ENCODE results near the gene MYOCD. TPM values are rescaled to one million over a fixed set of nuclear protein-coding genes. Genes with fewer than 3 reads are reported as not detected.
"Not testable (repeated sequence)": the region's sequence is repeated elsewhere in the genome, so short reads cannot be mapped to it uniquely, and the experiment has no call there.

The MYOCD gene
- total RNA-seq, 1 experiment from 2014 or later = 4.8 TPM

- Histone ChIP-seq H3K4me1 (replicated peaks) (peaks cover 30% of the 10 kb centered on the region), H3K27ac (no peak overlapping the region)
- DNase-seq (ENCODE audit: low read depth in 1 of 2, low spot score in 2 of 2) = no peak
Measured at GRCh38 chr17:12631076-12631475, 34.6 kb upstream of the MYOCD start.

DNA sequence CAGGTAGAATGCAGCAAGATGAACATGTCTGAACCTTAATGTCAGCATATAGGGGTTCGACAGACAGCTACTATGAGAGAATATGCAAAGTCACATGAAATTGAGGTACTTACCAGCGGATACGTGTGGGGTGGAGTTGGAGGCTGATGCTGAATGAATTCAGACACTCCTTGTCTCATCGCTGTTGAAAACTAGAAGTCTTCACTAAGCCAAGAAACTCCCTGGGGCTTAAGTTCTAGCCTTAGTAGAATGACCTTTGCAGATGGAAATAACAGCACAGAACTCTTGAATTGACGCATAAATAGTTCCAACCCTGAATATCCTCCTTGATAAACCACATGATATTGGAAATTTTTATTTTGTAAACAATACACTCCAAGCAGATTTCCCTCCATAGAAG, 32.9 kb upstream of the MYOCD start:
- Histone ChIP-seq H3K36me3 (no peaks in the 10 kb centered on the region), H3K27ac (no peak overlapping the region), H3K27me3 (replicated peaks) (no peaks in the 10 kb centered on the region), H3K4me3 (no peak overlapping the region), H3K4me1 (replicated peaks) (peaks cover 31% of the 10 kb centered on the region), H3K9me3 (replicated peaks) (no peaks in the 10 kb centered on the region)
- no peak for DNase-seq (ENCODE audit: low read depth in 1 of 2, low spot score in 2 of 2)

More at GRCh38 chr17:12631076-12631475, 34.6 kb upstream of the MYOCD start:
- Histone ChIP-seq H3K9me3 (replicated peaks) (no peaks in the 10 kb centered on the region), H3K4me3 (no peak overlapping the region), H3K27me3 (replicated peaks) (no peaks in the 10 kb centered on the region), H3K36me3 (no peaks in the 10 kb centered on the region)

DNA sequence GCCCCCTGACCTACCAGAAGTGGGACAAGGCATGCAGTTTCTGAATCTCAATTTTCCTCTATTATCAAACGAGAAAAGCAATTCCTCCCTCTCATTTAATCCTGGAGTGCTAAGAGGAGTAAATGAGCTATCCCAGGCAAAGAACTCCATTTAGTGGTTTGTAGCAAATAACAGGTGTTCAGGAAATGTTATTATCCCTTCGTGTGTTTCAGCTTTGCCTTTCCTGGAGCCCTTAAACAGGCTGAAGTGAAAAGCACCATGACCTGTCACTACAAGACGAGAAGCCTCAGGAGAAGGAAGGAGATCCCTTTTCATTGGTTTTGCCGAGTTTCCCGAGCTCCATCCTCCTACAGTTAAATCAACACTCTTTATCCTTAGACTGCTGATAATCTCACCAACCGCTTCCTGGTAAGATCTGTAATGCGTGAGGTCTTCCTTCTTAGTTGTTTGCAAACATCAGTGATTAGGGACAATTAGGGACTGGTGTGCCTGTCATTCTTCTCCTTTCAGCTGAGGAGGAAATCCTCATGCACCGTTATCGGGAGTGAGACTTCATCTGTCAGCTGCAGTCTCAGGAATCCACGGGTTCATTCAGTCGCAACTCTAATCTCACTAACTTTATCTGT, 30.8 kb upstream of the MYOCD start:
- no peaks in the 10 kb centered on the region for H3K36me3 ChIP-seq

GRCh38 chr17:12635996-12636395, 29.7 kb upstream of the MYOCD start:
- not testable (repeated sequence) for DNase-seq (ENCODE audit: low read depth in 1 of 2, low spot score in 2 of 2); H3K27me3 ChIP-seq (replicated peaks); H3K27ac ChIP-seq; H3K36me3 ChIP-seq; H3K4me3 ChIP-seq; H3K9me3 ChIP-seq (replicated peaks)
- H3K4me1 ChIP-seq (replicated peaks) = peaks cover 21% of the 10 kb centered on the region

More for the DNA sequence above, 30.8 kb upstream of the MYOCD start:
- Histone ChIP-seq H3K9me3 (replicated peaks) (no peaks in the 10 kb centered on the region), H3K4me1 (replicated peaks) (peaks cover 21% of the 10 kb centered on the region), H3K27me3 (replicated peaks) (no peaks in the 10 kb centered on the region), H3K4me3 (no peak overlapping the region), H3K27ac (no peak overlapping the region)
- no peak for DNase-seq (ENCODE audit: low read depth in 1 of 2, low spot score in 2 of 2)

DNA sequence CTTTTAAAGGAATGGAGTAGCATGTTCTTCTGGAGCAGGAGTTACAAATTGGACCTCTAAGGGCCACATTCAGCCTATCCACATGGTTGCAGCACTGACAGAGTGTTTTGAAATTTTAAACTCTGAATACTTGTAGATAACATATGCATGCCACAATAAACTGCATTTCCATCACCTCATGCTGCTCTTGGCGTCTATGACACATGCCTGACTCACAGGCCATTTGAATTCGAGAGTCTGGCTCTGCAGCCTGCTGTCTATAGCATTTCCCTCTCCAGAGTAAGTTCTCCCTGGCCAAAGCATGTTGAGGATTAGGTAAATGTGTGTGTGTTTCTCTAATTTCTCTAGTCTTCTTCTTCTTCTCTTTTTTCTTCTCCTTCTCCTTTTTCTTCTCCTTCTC, 28.7 kb upstream of the MYOCD start:
- H3K27ac ChIP-seq = peak overlapping the region; percentile 52
- peak; percentile 83 to 85 for DNase-seq (ENCODE audit: low read depth in 1 of 2, low spot score in 2 of 2)
- H3K27me3 ChIP-seq (replicated peaks) = no peaks in the 10 kb centered on the region
- no peak overlapping the region for H3K4me3 ChIP-seq
- H3K4me1 ChIP-seq (replicated peaks) = peaks cover 21% of the 10 kb centered on the region
- H3K9me3 ChIP-seq (replicated peaks) = no peaks in the 10 kb centered on the region
- no peaks in the 10 kb centered on the region for H3K36me3 ChIP-seq

GRCh38 chr17:12637745-12638651, 27.7 kb upstream of the MYOCD start:
- Histone ChIP-seq H3K27me3 (replicated peaks) (no peaks in the 10 kb centered on the region), H3K27ac (peak overlapping the region; percentile 52), H3K9me3 (replicated peaks) (no peaks in the 10 kb centered on the region), H3K36me3 (no peaks in the 10 kb centered on the region), H3K4me3 (no peak overlapping the region), H3K4me1 (replicated peaks) (peaks cover 21% of the 10 kb centered on the region)
- DNase-seq (ENCODE audit: low read depth in 1 of 2, low spot score in 2 of 2) = no peak

- no peak for DNase-seq (ENCODE audit: low read depth in 1 of 2, low spot score in 2 of 2)
- Histone ChIP-seq H3K9me3 (replicated peaks) (no peaks in the 10 kb centered on the region), H3K4me1 (replicated peaks) (peaks cover 21% of the 10 kb centered on the region), H3K4me3 (no peak overlapping the region), H3K36me3 (no peaks in the 10 kb centered on the region), H3K27ac (no peak overlapping the region), H3K27me3 (replicated peaks) (no peaks in the 10 kb centered on the region)
Measured at GRCh38 chr17:12640364-12640763, 25.3 kb upstream of the MYOCD start.

GRCh38 chr17:12641084-12641483, 24.6 kb upstream of the MYOCD start:
- H3K27me3 ChIP-seq (replicated peaks) = no peaks in the 10 kb centered on the region
- no peak overlapping the region for H3K4me3 ChIP-seq
- H3K27ac ChIP-seq = no peak overlapping the region
- no peak for DNase-seq (ENCODE audit: low read depth in 1 of 2, low spot score in 2 of 2)
- H3K4me1 ChIP-seq (replicated peaks) = peaks cover 20% of the 10 kb centered on the region
- H3K9me3 ChIP-seq (replicated peaks) = no peaks in the 10 kb centered on the region
- no peaks in the 10 kb centered on the region for H3K36me3 ChIP-seq

DNA sequence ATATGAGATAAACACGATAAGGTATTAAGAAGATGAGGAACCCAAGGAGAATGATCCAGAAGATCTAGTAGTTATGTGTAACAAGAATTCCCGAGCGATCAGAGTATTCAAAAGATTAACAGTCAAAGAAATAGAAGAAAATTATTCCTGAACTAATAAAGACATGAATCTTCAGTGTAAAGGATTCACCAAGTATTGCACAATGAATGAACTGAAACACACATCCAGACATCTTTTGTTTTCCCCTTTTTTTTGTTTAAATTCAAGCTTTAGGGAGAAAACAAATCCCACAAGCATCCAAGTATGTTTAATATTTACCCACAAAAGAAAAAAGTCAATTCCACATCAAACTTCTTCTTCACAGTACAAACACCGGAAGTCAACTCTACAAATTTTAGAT, 23.7 kb upstream of the MYOCD start:
- no peaks in the 10 kb centered on the region for H3K36me3 ChIP-seq

GRCh38 chr17:12643822-12644221, 21.9 kb upstream of the MYOCD start:
- no peaks in the 10 kb centered on the region for H3K27me3 ChIP-seq (replicated peaks)
- no peaks in the 10 kb centered on the region for H3K4me1 ChIP-seq (replicated peaks)
- H3K9me3 ChIP-seq (replicated peaks) = no peaks in the 10 kb centered on the region
- H3K27ac ChIP-seq = no peak overlapping the region
- DNase-seq (ENCODE audit: low read depth in 1 of 2, low spot score in 2 of 2) = no peak
- H3K4me3 ChIP-seq = no peak overlapping the region
- H3K36me3 ChIP-seq = no peaks in the 10 kb centered on the region

More for the DNA sequence above, 23.7 kb upstream of the MYOCD start:
- DNase-seq (ENCODE audit: low read depth in 1 of 2, low spot score in 2 of 2) = peak in 1 of 2 experiments; percentile 18
- Histone ChIP-seq H3K27ac (no peak overlapping the region), H3K9me3 (replicated peaks) (no peaks in the 10 kb centered on the region), H3K27me3 (replicated peaks) (no peaks in the 10 kb centered on the region), H3K4me3 (no peak overlapping the region), H3K4me1 (replicated peaks) (peaks cover 10% of the 10 kb centered on the region)

DNA sequence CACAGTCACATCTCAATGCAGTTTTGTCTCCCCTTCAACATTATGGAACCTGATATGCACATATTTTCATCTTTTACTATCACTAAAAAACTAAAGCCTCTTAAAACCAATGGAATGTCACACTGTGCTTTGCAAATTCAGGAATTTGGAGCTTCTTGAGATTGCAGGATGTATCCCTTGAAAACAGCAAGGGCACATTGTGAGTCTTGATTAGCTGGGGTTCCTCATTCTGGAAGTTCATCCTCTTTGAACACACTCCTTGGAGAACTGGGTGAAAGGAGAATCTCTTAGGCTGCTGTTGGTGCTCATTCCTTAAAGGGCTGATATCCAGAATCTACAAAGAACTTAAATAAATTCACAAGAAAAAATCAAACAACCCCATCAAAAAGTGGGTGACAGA, 21.1 kb upstream of the MYOCD start:
- Histone ChIP-seq H3K4me1 (replicated peaks) (no peaks in the 10 kb centered on the region), H3K27ac (no peak overlapping the region), H3K4me3 (no peak overlapping the region), H3K27me3 (replicated peaks) (no peaks in the 10 kb centered on the region), H3K36me3 (no peaks in the 10 kb centered on the region), H3K9me3 (replicated peaks) (no peaks in the 10 kb centered on the region)
- DNase-seq (ENCODE audit: low read depth in 1 of 2, low spot score in 2 of 2) = no peak

- Histone ChIP-seq H3K4me1 (replicated peaks) (no peaks in the 10 kb centered on the region), H3K27me3 (replicated peaks) (no peaks in the 10 kb centered on the region), H3K4me3 (no peak overlapping the region), H3K9me3 (replicated peaks) (no peaks in the 10 kb centered on the region), H3K36me3 (no peaks in the 10 kb centered on the region), H3K27ac (no peak overlapping the region)
- no peak for DNase-seq (ENCODE audit: low read depth in 1 of 2, low spot score in 2 of 2)
Measured at GRCh38 chr17:12646761-12647422, 18.8 kb upstream of the MYOCD start.

GRCh38 chr17:12648498-12648897, 17.2 kb upstream of the MYOCD start:
- no peak overlapping the region for H3K4me3 ChIP-seq
- H3K27ac ChIP-seq = no peak overlapping the region
- no peaks in the 10 kb centered on the region for H3K4me1 ChIP-seq (replicated peaks)
- no peaks in the 10 kb centered on the region for H3K27me3 ChIP-seq (replicated peaks)
- H3K9me3 ChIP-seq (replicated peaks) = no peaks in the 10 kb centered on the region
- no peak for DNase-seq (ENCODE audit: low read depth in 1 of 2, low spot score in 2 of 2)
- no peaks in the 10 kb centered on the region for H3K36me3 ChIP-seq

DNA sequence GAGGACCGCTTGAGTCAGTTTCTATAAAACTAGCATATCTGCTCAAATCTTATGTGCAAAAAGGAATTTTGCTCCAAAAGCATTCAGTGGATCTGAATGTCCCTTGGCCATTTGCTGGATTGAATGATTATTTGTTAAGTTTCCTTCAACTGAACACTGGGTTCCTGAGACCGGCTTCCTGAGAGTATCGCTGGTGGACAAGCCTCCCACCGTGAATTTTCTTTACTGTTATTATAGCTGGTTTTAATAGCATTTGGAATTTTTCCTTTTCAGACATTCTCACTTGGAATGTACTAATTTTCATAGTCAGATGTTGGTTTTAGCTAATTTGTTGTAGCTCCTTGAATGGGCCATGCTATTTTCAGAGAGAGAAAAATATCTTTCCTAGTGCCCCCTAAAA, 9.8 kb upstream of the MYOCD start:
- Histone ChIP-seq H3K4me1 (replicated peaks) (no peaks in the 10 kb centered on the region), H3K9me3 (replicated peaks) (no peaks in the 10 kb centered on the region), H3K27ac (no peak overlapping the region), H3K36me3 (no peaks in the 10 kb centered on the region), H3K27me3 (replicated peaks) (no peaks in the 10 kb centered on the region), H3K4me3 (no peak overlapping the region)
- DNase-seq (ENCODE audit: low read depth in 1 of 2, low spot score in 2 of 2) = no peak

Measured in SJSA1 (cell line).